ENCODE measurements around the gene PPP1R14B. TPM values are rescaled to one million over a fixed set of nuclear protein-coding genes. Genes with fewer than 3 reads are reported as not detected.

The PPP1R14B gene
- total and polyA plus RNA-seq, 2 of the 13 experiments (the other 11 are each of a cell fraction or from before 2014, with no cell fraction given) = 110 to 148 TPM

GRCh38 chr11:64237484-64237951 lies 9.2 kb downstream of the PPP1R14B start (continued):
- TF ChIP-seq SNRNP70 (IDR thresholded peaks at IDR 0.05; ENCODE audit: low read depth, low read length) (no peak), FOXK1 (CRISPR knock-in tag; IDR thresholded peaks at IDR 0.05; ENCODE audit: borderline replicate concordance, low read depth) (peak; percentile 53; the same call in 1 of the 2 replicates), ZNF784 (CRISPR knock-in tag; IDR thresholded peaks at IDR 0.05; ENCODE audit: borderline replicate concordance) (no peak), ATF2 (CRISPR knock-in tag; IDR thresholded peaks at IDR 0.05) (peak; percentile 25; the same call in 1 of the 2 replicates), NFYC (CRISPR knock-in tag; IDR thresholded peaks at IDR 0.05) (peak; percentile 27; the same call in 1 of the 2 replicates), ZBTB7B (CRISPR knock-in tag; IDR thresholded peaks at IDR 0.05) (peak; percentile 51; the same call in 1 of the 2 replicates), PRDM10 (CRISPR knock-in tag; IDR thresholded peaks at IDR 0.05; ENCODE audit: low read depth) (peak; percentile 85), BCLAF1 (IDR thresholded peaks at IDR 0.05) (no peak), MATR3 (CRISPR knock-in tag; IDR thresholded peaks at IDR 0.05) (no peak), RORA (CRISPR knock-in tag; IDR thresholded peaks at IDR 0.05) (no peak), ZNF552 (CRISPR knock-in tag; IDR thresholded peaks at IDR 0.05; ENCODE audit: borderline replicate concordance) (no peak), ZNF329 (CRISPR knock-in tag; IDR thresholded peaks at IDR 0.05; ENCODE audit: low read depth) (peak; percentile 45; the same call in 1 of the 2 replicates), ZGPAT (CRISPR knock-in tag; IDR thresholded peaks at IDR 0.05) (peak; percentile 65), ZFX (CRISPR knock-in tag; IDR thresholded peaks at IDR 0.05; ENCODE audit: low read depth) (peak; percentile 72), MBD4 (IDR thresholded peaks at IDR 0.05; ENCODE audit: borderline replicate concordance, low read length) (no peak), MEIS1 (CRISPR knock-in tag; IDR thresholded peaks at IDR 0.05; ENCODE audit: borderline replicate concordance) (peak; percentile 46; the same call in 1 of the 2 replicates), SALL2 (CRISPR knock-in tag; IDR thresholded peaks at IDR 0.05) (0 out of 2 replicates have a peak, but pooled peaks have one; percentile 40), SP140L (CRISPR knock-in tag; IDR thresholded peaks at IDR 0.05; ENCODE audit: borderline replicate concordance) (no peak), HDAC1 (CRISPR knock-in tag; IDR thresholded peaks at IDR 0.05) (peak; percentile 84), TP53 (CRISPR knock-in tag; conservative IDR thresholded peaks at IDR 0.05) (no peak)

Data from HepG2 (cell line).